Measurements from ENCODE around the gene BLTP3B.
A peak's percentile ranks its signal among the peaks of the same experiment; 100 is the strongest.
"Not testable (repeated sequence)": the region's sequence is repeated elsewhere in the genome, so short reads cannot be mapped to it uniquely, and the experiment has no call there.

The BLTP3B gene

DNA sequence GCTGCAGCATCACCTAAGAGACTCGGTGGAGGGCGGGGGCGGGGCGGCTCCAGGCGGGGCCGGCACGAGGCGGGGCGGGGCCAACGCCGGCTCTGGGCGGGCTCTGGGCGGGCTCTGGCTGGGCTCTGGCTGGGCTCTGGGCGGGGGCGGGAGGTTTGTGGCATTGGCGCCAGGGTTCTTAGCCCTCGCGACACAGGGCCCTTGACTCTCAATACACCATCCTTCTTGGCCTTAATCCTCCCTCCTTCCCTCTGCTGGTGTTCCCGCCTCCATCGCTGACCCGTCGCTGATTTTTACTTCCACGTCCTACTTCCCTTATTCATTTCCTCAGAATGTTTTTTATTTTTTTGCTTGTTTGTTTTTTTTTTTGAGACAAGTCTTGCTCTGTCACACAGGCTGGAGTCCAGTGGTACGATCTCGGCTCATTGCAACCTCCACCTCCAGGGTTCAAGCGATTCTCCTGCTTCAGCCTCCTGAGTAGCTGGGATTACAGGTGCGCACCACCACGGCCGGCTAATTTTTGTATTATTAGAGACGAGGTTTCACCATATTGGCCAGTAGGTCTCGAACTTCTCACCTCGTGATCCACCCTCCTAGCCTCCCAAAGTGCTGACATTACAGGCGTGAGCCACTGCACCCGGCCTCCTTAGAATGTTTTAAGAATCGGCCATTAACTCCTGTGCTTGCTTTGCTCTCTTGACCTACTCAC lies at the start of gene BLTP3B:
BLTP3B (minus strand) TSS at position 24 of the 709 bp plus-strand sequence. CDS start 239 bp downstream, outside the sequence.
- Histone ChIP-seq H3K9me3 (ENCODE audit: severe bottlenecking) (no peaks in the 10 kb centered on the region), H3K27me3 (ENCODE audit: insufficient read depth, poor library complexity, severe bottlenecking) (no peaks in the 10 kb centered on the region), H3K27ac (ENCODE audit: poor library complexity, severe bottlenecking) (peak within 1 kb of the TSS; percentile 74), H3K36me3 (ENCODE audit: low read depth) (peaks cover 7% of the 10 kb centered on the region; the same call in 1 of the 2 replicates), H3K4me3 (ENCODE audit: severe bottlenecking) (peak within 1 kb of the TSS; percentile 70), H3K4me1 (ENCODE audit: insufficient read depth, poor library complexity, severe bottlenecking) (peaks cover 9% of the 10 kb centered on the region)
- DNase-seq (ENCODE audit: low spot score) (peak; percentile 70), ATAC-seq (ENCODE audit: low read depth) (peak; percentile 89)
- TF ChIP-seq, protein P1, sequence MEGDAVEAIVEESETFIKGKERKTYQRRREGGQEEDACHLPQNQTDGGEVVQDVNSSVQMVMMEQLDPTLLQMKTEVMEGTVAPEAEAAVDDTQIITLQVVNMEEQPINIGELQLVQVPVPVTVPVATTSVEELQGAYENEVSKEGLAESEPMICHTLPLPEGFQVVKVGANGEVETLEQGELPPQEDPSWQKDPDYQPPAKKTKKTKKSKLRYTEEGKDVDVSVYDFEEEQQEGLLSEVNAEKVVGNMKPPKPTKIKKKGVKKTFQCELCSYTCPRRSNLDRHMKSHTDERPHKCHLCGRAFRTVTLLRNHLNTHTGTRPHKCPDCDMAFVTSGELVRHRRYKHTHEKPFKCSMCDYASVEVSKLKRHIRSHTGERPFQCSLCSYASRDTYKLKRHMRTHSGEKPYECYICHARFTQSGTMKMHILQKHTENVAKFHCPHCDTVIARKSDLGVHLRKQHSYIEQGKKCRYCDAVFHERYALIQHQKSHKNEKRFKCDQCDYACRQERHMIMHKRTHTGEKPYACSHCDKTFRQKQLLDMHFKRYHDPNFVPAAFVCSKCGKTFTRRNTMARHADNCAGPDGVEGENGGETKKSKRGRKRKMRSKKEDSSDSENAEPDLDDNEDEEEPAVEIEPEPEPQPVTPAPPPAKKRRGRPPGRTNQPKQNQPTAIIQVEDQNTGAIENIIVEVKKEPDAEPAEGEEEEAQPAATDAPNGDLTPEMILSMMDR (IDR thresholded peaks at IDR 0.05; ENCODE audit: poor library complexity, severe bottlenecking) = no peak

GRCh38 chr12:100189636-100190394 lies 47.1 kb upstream of the BLTP3B start:
- H3K27me3 ChIP-seq (ENCODE audit: insufficient read depth, poor library complexity, severe bottlenecking) = no peaks in the 10 kb centered on the region
- H3K4me1 ChIP-seq (ENCODE audit: insufficient read depth, poor library complexity, severe bottlenecking) = no peaks in the 10 kb centered on the region
- no peaks in the 10 kb centered on the region for H3K9me3 ChIP-seq (ENCODE audit: severe bottlenecking)
- H3K27ac ChIP-seq (ENCODE audit: poor library complexity, severe bottlenecking) = no peak overlapping the region
- no peak for DNase-seq (ENCODE audit: low spot score)
- 0 out of 2 replicates have a peak, but pooled peaks cover 5% of the 10 kb centered on the region for H3K36me3 ChIP-seq (ENCODE audit: low read depth)
- no peak overlapping the region for H3K4me3 ChIP-seq (ENCODE audit: severe bottlenecking)
- TF ChIP-seq, protein P1 (IDR thresholded peaks at IDR 0.05; ENCODE audit: poor library complexity, severe bottlenecking) = no peak
- ATAC-seq (ENCODE audit: low read depth) = no peak

DNA sequence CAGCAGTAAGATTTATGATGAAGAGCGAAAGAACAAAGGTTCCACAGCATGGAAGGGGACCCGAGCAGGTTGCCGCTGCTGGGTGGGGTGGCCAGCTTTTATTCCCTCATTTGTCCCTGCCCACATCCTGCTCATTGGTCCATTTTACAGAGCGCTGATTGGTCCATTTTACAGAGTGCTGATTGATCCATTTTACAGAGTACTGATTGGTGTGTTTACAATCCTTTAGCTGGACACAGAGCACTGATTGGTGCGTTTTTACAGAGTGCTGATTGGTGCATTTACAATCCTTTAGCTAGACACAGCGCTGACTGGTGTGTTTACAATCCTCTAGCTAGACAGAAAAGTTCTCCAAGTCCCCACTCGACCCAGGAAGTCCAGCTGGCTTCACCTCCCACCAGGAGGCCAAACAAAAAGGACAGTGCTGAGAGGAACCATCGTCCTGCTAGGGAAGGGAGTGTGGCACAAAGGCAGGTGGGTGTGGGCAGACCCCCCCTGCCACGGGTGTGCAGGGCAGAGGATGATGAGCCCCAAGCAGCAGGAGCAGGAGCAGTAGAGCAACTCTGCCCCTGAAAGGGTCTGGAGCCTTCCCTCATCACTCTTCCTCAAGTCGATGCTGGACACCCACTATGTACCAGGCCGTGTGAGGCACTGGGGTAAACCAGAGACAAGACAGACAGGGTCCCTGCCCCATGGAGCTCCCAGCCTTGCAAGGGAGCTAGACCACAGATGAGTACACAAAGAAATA lies 46.4 kb upstream of the BLTP3B start:
- not testable (repeated sequence) for DNase-seq (ENCODE audit: low spot score); ATAC-seq (ENCODE audit: low read depth); H3K4me1 ChIP-seq (ENCODE audit: insufficient read depth, poor library complexity, severe bottlenecking); H3K27ac ChIP-seq (ENCODE audit: poor library complexity, severe bottlenecking); H3K9me3 ChIP-seq (ENCODE audit: severe bottlenecking); H3K4me3 ChIP-seq (ENCODE audit: severe bottlenecking); H3K27me3 ChIP-seq (ENCODE audit: insufficient read depth, poor library complexity, severe bottlenecking); H3K36me3 ChIP-seq (ENCODE audit: low read depth)

DNA sequence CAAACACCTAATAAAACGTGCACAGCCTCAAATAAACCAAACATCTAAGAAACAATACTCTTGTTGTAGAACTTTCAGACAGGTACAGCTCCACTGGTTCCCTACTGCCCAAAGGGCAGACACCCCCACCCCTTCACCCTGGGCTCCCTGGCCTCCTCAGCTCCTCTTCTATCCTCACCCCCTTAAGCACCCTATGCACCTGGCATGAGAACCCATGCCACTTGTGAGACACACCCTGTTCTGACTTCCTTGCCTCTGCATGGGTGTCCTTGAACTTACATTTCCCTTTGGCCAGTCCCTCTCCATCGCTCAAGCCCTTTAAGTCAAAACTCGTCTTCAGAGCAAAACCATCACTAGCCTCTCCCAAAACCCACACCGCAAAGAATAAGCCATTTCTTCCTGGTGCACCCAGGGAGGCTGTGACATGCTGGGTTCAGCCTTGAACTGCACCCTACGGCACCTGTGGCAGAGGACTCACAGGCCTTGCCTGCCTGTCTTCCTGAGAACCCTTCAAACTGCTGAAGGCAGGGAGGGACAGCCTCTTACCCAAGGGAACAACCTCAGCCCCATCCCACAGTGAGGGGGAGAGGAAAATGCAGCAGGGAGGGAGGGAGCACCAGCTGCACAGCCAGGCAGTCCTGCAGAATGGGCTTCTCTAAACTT lies 45.3 kb upstream of the BLTP3B start:
- TF ChIP-seq, protein P1 (IDR thresholded peaks at IDR 0.05; ENCODE audit: poor library complexity, severe bottlenecking) = no peak
- Histone ChIP-seq H3K27ac (ENCODE audit: poor library complexity, severe bottlenecking) (no peak overlapping the region), H3K4me1 (ENCODE audit: insufficient read depth, poor library complexity, severe bottlenecking) (no peaks in the 10 kb centered on the region), H3K9me3 (ENCODE audit: severe bottlenecking) (no peaks in the 10 kb centered on the region), H3K4me3 (ENCODE audit: severe bottlenecking) (no peak overlapping the region), H3K36me3 (ENCODE audit: low read depth) (no peaks in the 10 kb centered on the region), H3K27me3 (ENCODE audit: insufficient read depth, poor library complexity, severe bottlenecking) (no peaks in the 10 kb centered on the region)
- ATAC-seq (ENCODE audit: low read depth) (no peak), DNase-seq (ENCODE audit: low spot score) (no peak)

DNA sequence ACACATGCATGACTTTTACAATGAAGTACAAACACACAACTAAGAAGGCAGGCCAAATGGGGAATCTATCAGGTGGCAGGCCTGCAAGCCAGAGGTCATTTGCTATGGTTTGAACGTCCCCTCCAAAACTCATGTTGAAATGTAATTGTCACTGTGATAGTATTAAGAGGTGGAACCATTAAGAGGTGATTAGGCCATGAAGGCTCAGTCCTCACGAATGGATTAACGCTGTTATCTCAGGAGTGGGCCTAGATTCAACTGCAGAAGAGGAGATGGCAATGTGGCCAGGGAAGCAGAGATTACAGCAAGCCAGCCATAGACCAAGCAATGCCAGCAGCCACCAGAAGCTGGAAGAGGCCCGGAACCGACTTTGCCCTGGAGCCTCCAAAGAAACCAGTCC lies 44.4 kb upstream of the BLTP3B start:
- TF ChIP-seq, protein P1 (IDR thresholded peaks at IDR 0.05; ENCODE audit: poor library complexity, severe bottlenecking) = no peak
- Histone ChIP-seq H3K4me1 (ENCODE audit: insufficient read depth, poor library complexity, severe bottlenecking) (no peaks in the 10 kb centered on the region), H3K27me3 (ENCODE audit: insufficient read depth, poor library complexity, severe bottlenecking) (no peaks in the 10 kb centered on the region), H3K27ac (ENCODE audit: poor library complexity, severe bottlenecking) (no peak overlapping the region), H3K9me3 (ENCODE audit: severe bottlenecking) (no peaks in the 10 kb centered on the region), H3K4me3 (ENCODE audit: severe bottlenecking) (no peak overlapping the region), H3K36me3 (ENCODE audit: low read depth) (no peaks in the 10 kb centered on the region)
- no peak for ATAC-seq (ENCODE audit: low read depth)
- DNase-seq (ENCODE audit: low spot score) = no peak
